GM18951 (cell line): ENCODE measurements around the gene TMPRSS6.

ENCODE experiments used
- POLR2A ChIP-seq: IDR thresholded peaks from 4 replicates; pipeline ENCODE4 v1.6.1; 2011; ENCODE audit warnings: mild to moderate bottlenecking; ENCODE audit not compliant: insufficient read length, insufficient read depth; ENCODE audit errors: extremely low read depth
- in situ Hi-C: fragments of 300-500 bp; cut with MboI; formaldehyde crosslinking; loops from one replicate; pipeline ENCODE4 v1.12.0; 2022; ENCODE audit warnings: low sequenced_read_pairs, mixed read lengths, inconsistent platforms; ENCODE audit not compliant: unreplicated experiment

TMPRSS6 gene

DNA sequence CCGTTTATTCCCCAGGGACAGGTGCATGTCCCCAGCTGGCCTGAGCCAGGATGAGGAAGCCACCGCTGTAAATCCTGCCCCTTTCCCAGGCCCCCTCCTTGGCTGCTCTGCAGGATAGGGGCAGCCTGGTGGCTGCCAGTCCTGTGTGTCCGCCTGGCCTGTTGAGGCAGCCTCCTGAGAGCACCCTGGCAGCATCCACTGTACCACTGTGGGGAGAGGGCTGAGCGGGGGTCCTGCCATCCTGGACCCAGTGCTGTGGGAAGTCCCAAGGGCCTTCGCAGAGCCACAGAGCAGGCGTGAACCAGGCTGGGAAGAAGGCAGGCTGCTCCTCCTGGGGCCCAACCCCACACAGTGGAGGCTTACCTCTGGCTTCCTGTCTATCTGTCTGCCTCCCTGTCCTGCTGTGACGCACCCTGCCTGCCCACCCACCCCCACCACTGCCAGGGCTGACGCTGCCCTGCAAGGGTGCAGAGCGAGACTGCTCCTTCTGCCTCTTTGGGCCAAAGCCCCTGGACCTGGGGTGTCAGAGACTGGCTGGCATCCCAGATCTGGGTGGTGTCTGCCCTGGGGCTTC is 49.5 kb downstream of the TMPRSS6 start:
- TF ChIP-seq POLR2A = no peak
- in situ Hi-C loops = no loop called here

DNA sequence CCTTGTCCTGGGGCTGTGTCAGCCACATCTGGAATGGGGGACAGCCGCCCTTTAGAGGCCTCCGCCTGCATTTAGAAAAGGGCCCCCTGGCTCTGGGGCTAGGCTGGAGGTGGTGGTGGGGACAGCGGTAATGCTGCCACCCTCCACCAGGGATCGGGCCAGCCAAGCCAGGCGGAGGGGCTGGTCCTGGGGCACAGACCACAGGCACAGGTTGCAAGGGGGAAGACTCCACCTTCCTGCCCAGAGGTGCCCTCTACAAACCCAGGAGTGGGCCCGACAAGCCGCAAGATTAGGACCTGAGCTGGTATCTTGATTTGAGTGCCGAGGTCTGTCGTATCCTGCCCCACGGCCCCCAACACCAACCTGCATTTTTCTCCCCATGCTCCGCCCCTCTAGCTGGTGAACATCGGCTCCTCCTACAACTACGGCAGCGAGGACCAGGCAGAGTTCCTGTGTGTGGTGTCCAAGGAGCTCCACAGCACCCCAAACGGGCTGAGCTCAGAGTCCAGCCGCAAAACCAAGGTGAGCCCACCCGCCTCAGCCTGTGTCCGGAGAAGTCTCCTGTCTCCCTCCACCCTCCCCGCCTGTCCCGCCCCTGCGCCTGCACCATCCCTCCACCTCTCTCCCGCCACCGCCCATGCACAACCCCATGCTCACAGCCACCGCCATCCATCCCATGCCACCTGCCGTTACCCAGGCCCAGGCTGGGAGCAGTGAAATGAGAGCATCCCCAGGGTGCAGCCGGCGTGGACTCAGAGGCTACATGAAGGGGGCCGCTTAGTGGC is 50.4 kb downstream of the TMPRSS6 start:
- in situ Hi-C loops = no loop called here

DNA sequence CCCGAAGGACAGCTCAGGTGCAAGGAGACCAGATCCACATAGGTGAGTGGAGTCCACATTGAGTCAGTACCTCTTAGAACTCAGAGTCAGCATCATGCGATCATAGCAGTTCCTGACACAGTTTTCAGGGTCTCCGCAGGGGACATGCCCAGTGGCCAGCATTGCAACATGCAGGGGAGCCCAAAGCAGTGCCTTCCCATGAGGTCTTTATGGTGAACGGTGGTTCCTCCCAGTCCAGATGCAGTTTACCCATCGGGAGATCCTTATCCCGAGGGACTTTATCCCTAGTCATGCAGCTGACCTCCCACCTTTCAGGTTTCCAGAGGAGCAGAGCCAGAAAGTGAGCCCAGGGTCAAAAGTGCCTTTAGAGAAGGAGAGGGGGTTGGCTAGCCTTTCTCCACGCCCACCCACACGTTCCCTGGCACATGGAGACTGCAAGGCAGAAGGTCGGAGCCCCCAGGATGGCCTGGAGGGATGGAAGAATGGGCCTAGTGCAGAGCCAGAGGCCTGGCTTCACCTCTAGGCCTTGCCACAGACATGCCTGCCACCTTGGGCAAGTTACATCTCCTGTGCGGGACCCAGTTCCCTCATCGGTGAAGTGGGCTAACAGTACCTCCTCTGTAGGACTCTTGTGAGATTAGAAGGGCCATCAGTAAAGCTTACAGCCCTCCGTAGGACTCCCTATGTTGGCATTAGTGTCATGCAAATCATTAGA is 51.6 kb downstream of the TMPRSS6 start:
- no peak for TF ChIP-seq POLR2A
- in situ Hi-C loops = no loop called here

More for the DNA sequence above, 50.4 kb downstream of the TMPRSS6 start:
- no peak for TF ChIP-seq POLR2A

DNA sequence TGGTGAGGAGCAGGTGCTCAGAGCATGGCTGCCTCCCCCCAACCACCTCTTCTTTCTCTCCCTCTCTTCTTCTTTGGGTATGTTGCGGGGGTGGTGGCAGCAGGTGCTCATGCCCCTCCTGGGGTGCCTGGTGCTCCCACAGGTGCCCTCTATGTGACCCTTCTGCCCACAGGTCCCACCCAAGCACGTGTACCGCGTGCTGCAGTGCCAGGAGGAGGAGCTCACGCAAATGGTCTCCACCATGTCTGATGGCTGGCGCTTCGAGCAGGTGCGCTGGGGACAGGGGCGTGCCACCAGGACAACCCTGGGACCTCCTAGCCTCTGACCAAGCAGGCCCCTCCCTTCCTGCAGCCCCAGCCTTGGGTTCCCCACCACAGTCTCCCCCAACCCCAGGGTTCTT is 52.3 kb downstream of the TMPRSS6 start:
- in situ Hi-C loops = no loop called here
- no peak for TF ChIP-seq POLR2A

DNA sequence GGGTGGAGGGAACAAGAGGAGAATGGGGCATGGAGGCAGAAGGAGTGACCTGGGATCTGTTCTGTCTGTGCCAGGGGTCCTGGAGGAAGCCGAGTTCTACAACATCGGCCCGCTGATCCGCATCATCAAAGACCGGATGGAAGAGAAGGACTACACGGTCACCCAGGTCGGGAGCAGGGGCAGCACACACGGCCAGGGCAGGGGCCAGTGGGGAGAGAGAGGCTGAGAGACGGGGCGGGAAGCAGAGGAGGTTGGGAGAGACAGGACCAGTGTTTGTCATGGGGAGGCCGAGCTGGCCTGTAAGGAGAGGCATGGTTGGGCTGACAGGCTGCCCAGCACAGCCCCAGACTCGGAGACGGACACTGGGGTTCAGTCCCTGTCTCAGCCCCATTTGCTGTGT is 53.3 kb downstream of the TMPRSS6 start:
- TF ChIP-seq POLR2A = no peak
- in situ Hi-C loops = no loop called here

DNA sequence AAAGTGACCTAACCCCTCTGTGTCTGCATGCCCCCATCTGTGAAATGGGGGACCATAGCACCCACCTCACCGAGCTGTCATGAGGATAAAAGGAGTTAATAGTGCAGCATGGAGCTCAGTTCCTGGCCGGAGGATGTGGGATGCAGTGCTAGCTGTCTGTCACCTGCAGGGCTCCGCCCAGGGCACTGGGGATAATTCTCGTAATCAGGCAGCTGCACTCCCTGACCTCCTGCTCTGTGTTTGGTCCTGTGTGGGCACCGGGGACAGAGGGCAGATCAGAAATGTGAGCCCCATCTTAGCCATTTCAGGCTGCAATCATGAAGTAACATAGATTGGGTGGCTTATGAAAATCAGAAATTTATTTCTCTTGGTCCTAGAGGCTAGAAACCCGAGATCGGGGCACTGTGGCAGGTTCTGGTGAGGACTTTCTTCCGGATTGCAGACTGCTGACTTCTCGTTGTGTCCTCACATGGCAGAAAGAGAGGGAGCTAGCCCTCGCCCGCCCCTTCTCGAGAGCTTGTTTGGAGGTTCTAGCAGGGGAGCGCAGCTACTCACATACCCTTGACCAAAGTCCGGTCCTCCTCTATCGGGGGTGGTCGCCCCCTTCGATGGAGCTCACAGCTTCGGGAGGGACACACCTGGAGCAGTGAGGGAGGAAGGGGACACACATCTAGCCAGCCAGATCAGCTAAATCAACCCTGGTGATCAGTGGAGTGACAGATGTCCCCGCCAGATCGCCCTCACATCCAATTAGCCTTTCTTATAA is 54.7 kb downstream of the TMPRSS6 start:
- in situ Hi-C loops = no loop called here
- no peak for TF ChIP-seq POLR2A

DNA sequence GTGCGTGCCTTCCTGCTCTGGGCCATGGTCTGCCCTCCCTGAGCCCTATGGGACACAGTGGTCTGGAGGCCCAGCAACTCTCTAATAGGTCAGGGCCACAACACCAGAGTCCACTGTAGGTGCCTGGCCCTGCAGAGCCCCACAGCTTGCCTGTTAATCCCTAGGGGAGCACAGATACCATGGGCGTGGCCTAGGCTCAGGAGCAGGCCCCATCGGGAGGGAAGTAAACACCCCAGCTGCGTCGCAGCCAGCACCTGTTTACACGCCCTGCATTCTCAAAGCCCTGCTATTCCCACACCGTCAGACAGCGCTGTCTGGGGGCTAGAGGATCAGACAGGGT is 55.5 kb downstream of the TMPRSS6 start:
- TF ChIP-seq POLR2A = no peak
- in situ Hi-C loops = no loop called here

DNA sequence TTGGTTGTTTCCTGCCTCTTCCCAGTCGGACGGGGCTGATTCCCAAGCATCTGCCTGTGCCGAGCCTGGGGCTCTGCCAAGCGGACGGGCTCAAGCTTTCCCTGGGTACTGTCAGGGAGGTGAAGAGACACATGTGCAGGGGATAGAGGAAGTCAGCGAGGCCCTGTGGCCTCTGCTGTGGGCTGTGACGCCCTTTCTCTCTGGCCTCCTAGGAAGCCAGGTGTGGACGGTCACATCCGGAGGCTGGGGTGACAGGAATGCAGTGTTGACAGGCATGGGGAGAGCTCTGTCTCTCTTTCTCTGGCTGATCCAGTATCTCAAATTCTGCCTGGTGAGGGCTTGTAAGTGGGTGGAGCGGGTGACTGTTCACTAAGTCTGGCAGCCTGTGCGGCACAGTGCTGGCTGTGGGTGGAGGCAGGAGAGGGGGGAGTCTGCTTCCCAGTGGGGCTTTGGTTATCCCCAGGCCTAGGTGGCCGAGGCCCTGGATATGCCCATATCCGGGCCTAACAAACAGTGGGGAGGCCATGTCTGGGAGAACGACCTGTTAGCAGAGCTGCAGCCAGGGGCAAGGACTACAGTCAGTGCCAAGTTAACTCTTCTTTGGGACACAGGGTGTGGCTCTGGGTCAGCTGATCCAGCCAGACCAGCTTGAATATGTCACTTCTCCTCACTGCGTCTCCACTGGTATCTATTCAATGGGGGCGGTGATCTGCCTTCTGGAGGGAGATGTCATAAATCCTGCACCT is 56.0 kb downstream of the TMPRSS6 start:
- in situ Hi-C loops = no loop called here
- TF ChIP-seq POLR2A = no peak

DNA sequence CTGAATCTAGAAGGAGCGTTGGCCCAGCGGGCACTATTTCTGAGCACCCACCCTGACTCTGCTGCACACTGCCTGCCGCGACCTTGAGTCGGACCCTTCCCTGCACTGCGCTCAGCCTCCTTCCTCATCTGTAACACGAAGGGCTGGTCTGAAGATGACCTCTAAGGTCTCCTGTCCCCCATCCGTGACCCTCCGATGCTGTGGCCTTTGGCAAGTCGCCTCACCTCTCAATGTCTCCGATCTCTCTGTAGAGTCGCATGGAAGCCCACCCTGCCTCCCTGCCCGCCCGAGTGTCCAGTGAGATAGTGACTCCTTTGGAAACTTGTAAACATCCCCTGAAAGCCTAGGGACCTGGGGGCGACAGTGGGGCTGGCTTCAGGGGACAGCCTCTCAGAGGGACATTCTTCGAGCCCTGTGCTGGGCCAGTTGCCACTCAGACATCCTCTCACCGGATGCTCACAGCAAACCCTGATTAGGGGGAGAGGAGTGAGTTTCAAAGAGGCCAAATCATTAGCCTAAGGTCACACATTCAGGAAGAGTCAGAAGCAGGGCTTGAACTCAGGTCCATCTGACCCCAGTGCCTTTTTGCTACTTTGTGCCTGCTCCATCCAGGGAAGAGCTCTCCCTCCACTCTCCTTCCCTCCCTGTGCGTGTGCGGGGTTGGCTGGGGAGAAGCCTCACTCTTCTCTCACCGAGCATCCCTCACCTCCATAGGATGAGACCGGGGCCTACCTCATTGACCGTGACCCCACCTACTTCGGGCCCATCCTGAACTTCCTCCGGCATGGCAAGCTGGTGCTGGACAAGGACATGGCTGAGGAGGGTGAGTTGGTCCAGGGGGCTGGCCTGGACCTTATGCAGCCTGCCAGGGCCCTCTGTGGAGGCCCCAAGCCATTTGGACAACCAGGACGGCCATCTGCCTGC is 56.9 kb downstream of the TMPRSS6 start:
- TF ChIP-seq POLR2A = no peak
- in situ Hi-C loops = no loop called here

DNA sequence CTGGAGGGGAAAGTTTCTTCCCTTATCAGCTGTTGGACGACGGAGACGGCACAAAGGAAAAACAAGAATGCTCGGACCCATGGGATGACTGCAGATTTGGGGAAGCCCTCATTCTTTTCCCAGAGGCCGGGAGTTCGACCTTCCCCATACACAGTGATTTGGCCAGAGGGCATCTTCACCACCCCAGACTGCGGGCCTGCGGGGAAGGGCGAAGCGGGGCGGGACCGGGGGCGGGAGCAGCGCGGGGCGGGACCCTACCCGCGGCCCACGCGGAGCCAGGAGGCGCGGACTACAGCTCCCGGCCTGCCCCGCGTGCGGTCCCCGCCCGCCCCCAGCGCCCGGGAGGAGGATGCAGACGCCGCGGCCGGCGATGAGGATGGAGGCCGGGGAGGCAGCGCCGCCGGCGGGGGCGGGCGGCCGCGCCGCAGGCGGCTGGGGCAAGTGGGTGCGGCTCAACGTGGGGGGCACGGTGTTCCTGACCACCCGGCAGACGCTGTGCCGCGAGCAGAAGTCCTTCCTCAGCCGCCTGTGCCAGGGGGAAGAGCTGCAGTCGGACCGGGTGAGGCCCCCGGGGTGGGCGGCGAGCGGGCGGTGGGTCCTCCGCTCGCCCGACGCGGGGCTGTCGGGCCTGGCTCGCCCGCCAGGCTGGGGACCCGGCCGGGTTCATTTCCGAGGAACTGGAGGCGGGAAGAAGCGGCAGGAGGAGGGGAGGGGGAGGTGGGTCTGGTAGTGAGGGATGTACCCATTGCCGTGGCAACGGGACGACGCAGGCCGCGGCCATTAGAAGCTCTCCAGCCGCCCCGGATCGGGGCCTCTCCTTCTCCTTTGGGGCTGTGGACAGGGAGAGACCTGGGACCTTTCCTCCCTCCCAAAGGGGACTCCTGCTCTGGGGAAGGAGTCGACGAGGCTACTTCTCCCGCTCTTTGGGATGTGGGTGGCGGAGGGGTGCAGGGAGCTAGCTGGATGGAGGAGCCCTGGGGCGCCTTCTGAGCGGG is 57.8 kb downstream of the TMPRSS6 start, which contains the start of gene KCTD17:
Gene KCTD17 (plus strand): TSS at position 352 of the 995 bp plus-strand sequence. CDS start 19 bp downstream, at position 371.
- peak; percentile 61 for TF ChIP-seq POLR2A
- in situ Hi-C loops = no loop called here

DNA sequence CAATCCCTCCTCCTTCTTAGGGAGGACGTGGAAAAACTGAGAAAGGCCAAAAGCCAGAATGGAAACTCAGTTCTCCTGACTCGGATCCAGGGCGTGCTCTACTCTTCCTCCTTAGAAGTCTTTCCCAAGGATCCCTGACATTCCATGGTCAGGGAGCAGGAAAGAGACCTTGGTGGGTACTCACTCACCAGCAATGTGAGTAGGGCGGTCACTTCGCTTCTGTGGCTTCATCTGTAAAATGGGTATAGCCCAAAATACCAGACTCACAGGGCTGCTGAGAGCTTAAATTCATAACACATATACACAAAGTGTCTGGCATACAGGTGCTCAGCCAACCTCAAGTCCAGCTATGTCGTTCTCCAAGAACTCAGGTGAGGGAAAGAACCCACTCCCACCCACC is 58.6 kb downstream of the TMPRSS6 start:
- TF ChIP-seq POLR2A = no peak
- in situ Hi-C loops = no loop called here

DNA sequence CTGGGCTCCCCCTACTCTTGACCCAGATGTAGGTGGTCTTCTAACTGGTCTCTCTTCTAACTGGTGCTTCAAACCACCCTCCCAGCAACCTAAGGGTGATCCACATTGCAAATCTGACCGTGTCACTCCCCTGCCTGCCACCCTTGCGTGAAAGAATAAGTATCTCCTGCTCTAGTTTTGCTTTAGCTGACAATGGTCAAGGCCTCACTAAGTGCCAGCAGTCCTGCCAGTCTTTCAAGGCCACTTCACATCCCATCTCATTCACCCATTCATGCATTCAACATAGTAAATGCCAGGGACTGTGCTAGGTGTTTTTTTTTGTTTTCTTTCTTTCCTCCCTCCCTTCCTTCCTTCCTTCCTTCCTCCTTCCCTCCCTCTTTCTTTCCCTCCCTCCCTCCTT is 60.3 kb downstream of the TMPRSS6 start:
- in situ Hi-C loops = no loop called here
- TF ChIP-seq POLR2A = no peak
